HepG2 (cell line): ENCODE measurements around the gene SMIM13.

Experiments
- ARNT2 ChIP-seq: sonication (generic); formaldehyde crosslinking; IDR thresholded peaks from 2 replicates; pipeline ENCODE4 v1.8.0; 2022; ENCODE audit warnings: mild to moderate bottlenecking, low read depth, missing genetic modification reagents, moderate library complexity
- CREB1 ChIP-seq, 2 experiments: fragments of 450-650 bp in 1 of 2; IDR thresholded peaks; 2 replicates each; pipeline ENCODE4 v1.6.1; 2016 to 2017; ENCODE audit warnings: control low read depth in 1 of 2, mild to moderate bottlenecking in 1 of 2, missing compliant biosample characterization in 1 of 2, missing genetic modification characterization in 1 of 2
- CTCF ChIP-seq: sonication (generic); formaldehyde crosslinking; IDR thresholded peaks from 2 replicates; pipeline ENCODE4 v1.5.0; 2020; ENCODE audit warnings: mild to moderate bottlenecking, missing genetic modification reagents, moderate library complexity
- IRF9 ChIP-seq: sonication (generic); formaldehyde crosslinking; IDR thresholded peaks from 2 replicates; pipeline ENCODE4 v1.8.0; 2022; ENCODE audit warnings: missing genetic modification reagents, mild to moderate bottlenecking, borderline replicate concordance
- JDP2 ChIP-seq: sonication (generic); formaldehyde crosslinking; IDR thresholded peaks from 2 replicates; pipeline ENCODE4 v1.8.1; 2022; ENCODE audit warnings: missing genetic modification reagents, borderline replicate concordance
- SNRNP70 ChIP-seq: fragments of 200-400 bp; formaldehyde crosslinking; IDR thresholded peaks from 2 replicates; pipeline ENCODE4 v1.6.1; 2017; ENCODE audit warnings: mild to moderate bottlenecking, low read depth, low read length, moderate library complexity
- SP1 ChIP-seq, 2 experiments: fragments of 450-650 bp in 1 of 2; sonication (generic) in 1 of 2; formaldehyde crosslinking in 1 of 2; IDR thresholded peaks; 2 replicates each; pipeline versions ENCODE4 v1.4.0 to v1.6.1; 2016 to 2020; ENCODE audit warnings: missing genetic modification reagents in 1 of 2
- ZNF770 ChIP-seq: sonication (generic); formaldehyde crosslinking; IDR thresholded peaks from 2 replicates; pipeline ENCODE4 v1.5.0; 2020; ENCODE audit warnings: mild to moderate bottlenecking, missing genetic modification reagents

- TF ChIP-seq ARNT2 (CRISPR knock-in tag) (no peak), IRF9 (CRISPR knock-in tag) (no peak), JDP2 (CRISPR knock-in tag) (no peak), CREB1 (IDR thresholded peaks at IDR 0.05) (no peak), CREB1 (CRISPR knock-in tag; IDR thresholded peaks at IDR 0.05) (no peak), SP1 (IDR thresholded peaks at IDR 0.05) (no peak), SP1 (CRISPR knock-in tag; IDR thresholded peaks at IDR 0.05) (no peak), SNRNP70 (no peak), ZNF770 (CRISPR knock-in tag) (no peak), CTCF (CRISPR knock-in tag) (no peak)
These were observed 38.7 kb downstream of the SMIM13 start for GRCh38 chr6:11132194-11132888.
